Brain microvascular endothelial cell (primary cell): ENCODE results near the gene RNASEH2B.
A peak's percentile ranks its signal among the peaks of the same experiment; 100 is the strongest.

ENCODE experiments used
- DNase-seq: peaks from one replicate; pipeline ENCODE4 v3.0.0-alpha.2; 2020
- H3K27ac ChIP-seq: fragments of 250-450 bp; sonication (Bioruptor Pico); 2 replicates; pipeline ENCODE4 v1.5.1; 2020; ENCODE audit warnings: mild to moderate bottlenecking, moderate library complexity
- H3K27me3 ChIP-seq: fragments of 250-450 bp; sonication (Bioruptor Pico); replicated peaks from 2 replicates; pipeline ENCODE4 v1.5.1; 2020; ENCODE audit warnings: mild to moderate bottlenecking
- H3K36me3 ChIP-seq: fragments of 250-450 bp; sonication (Bioruptor Pico); replicated peaks from 2 replicates; pipeline ENCODE4 v1.5.1; 2020; ENCODE audit warnings: mild to moderate bottlenecking
- H3K4me3 ChIP-seq: 2 replicates; pipeline ENCODE4 v1.5.1; 2011; ENCODE audit warnings: low read depth, mild to moderate bottlenecking, control low read depth, low read length, moderate library complexity
- in situ Hi-C: cut with HindIII; loops from 2 replicates; pipeline ENCODE4 v1.10.0; 2017; ENCODE audit warnings: low sequenced_read_pairs, low pct_ligation_motif_present
- TF ChIP-seq, protein P1 (sequence below): IDR thresholded peaks from 2 replicates; pipeline ENCODE4 v1.5.1; 2011; ENCODE audit warnings: low read depth, mild to moderate bottlenecking, moderate library complexity, low read length, control low read depth, inconsistent platforms; ENCODE audit errors: missing control alignments

Gene RNASEH2B

DNA sequence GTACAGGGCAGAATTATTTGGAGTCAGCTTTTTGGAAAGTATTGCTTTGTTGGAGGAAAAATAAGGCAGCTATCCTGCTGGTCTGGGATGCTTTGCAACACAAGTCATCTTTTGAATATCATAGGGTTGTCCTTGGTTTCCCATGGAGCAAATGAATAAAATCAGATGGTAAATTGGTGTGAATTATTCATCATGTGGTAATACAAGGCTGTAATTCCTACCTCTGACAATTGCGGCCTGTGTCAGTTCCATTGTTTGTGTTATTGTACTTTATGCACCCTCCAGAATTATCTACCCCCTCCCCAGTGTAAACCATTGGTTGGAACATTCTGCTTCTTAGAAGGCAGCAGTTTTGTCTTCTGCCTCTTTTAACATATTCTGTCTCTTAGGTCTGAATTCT lies 46.2 kb downstream of the RNASEH2B start:
- no peaks in the 10 kb centered on the region for H3K36me3 ChIP-seq
- in situ Hi-C loops: no loop called here
- TF ChIP-seq, protein P1, sequence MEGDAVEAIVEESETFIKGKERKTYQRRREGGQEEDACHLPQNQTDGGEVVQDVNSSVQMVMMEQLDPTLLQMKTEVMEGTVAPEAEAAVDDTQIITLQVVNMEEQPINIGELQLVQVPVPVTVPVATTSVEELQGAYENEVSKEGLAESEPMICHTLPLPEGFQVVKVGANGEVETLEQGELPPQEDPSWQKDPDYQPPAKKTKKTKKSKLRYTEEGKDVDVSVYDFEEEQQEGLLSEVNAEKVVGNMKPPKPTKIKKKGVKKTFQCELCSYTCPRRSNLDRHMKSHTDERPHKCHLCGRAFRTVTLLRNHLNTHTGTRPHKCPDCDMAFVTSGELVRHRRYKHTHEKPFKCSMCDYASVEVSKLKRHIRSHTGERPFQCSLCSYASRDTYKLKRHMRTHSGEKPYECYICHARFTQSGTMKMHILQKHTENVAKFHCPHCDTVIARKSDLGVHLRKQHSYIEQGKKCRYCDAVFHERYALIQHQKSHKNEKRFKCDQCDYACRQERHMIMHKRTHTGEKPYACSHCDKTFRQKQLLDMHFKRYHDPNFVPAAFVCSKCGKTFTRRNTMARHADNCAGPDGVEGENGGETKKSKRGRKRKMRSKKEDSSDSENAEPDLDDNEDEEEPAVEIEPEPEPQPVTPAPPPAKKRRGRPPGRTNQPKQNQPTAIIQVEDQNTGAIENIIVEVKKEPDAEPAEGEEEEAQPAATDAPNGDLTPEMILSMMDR: no peak
- no peak overlapping the region for H3K4me3 ChIP-seq
- no peak overlapping the region for H3K27ac ChIP-seq
- DNase-seq: no peak
- no peaks in the 10 kb centered on the region for H3K27me3 ChIP-seq

DNA sequence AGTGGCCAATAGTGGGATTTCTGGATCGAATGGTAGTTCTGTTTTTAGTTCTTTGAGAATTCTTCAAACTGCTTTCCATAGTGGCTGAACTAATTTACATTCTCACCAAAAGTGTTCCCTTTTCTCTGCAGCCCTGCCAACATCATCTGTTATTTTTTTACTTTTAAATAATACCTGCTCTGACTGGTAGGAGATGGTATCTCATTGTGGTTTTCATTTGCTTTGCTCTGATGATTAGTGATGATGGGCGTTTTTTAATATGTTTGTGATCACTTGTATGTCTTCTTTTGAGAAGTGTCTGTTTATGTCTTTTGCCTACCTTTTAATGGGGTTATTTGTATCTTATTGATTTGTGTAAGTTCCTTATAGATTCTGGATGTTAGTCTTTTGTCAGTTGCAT lies 48.0 kb downstream of the RNASEH2B start:
- no peaks in the 10 kb centered on the region for H3K36me3 ChIP-seq
- no peaks in the 10 kb centered on the region for H3K27me3 ChIP-seq
- DNase-seq: no peak
- H3K27ac ChIP-seq: no peak overlapping the region
- in situ Hi-C loops: no loop called here
- TF ChIP-seq, protein P1: no peak
- H3K4me3 ChIP-seq: no peak overlapping the region

DNA sequence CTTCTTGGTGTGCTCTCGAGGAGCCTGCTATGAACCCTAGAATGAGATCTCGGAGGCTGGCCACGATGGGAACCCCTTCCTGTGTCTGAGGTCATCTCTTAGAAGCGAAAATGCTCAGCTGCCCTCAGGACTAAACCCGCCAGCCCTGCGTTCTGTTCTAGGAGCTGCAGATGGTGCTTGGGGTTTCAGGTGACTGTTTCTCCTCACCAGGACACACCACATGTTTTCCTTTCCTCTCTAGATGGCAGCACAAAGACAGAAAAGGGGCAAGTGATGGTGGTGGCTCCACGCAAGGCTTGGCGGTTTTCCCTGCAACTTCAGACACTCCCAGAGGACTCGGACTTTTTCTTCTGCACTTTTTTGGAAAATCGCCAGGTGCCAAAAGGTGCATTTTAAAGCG lies 60.1 kb downstream of the RNASEH2B start:
- in situ Hi-C loops: no loop called here
- TF ChIP-seq, protein P1: peak; percentile 15
- Histone ChIP-seq H3K36me3 (peaks cover 2% of the 10 kb centered on the region), H3K27ac (no peak overlapping the region), H3K4me3 (no peak overlapping the region), H3K27me3 (no peaks in the 10 kb centered on the region)
- DNase-seq: peak; percentile 7

DNA sequence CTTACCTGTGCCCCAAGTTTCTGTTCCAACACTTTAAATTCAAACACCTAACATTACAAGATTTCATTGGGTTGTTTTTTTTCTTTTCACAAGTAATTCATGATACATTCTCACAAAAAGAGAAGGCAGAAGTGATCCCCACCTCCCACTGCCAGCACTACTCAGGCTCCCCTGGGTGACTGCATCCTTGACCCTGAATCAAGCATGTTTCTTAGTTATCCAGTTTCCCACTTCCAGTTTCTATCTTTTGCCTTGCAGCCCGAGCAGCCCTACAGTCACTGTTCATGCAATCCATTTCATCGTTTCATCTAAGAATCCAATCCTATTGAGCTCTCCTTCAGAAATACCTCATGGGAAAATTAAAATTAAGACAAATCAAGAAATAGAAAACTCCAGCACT lies 61.4 kb downstream of the RNASEH2B start:
- in situ Hi-C loops: no loop called here
- H3K4me3 ChIP-seq: no peak overlapping the region
- no peaks in the 10 kb centered on the region for H3K27me3 ChIP-seq
- TF ChIP-seq, protein P1: no peak
- no peaks in the 10 kb centered on the region for H3K36me3 ChIP-seq
- H3K27ac ChIP-seq: no peak overlapping the region
- no peak for DNase-seq

DNA sequence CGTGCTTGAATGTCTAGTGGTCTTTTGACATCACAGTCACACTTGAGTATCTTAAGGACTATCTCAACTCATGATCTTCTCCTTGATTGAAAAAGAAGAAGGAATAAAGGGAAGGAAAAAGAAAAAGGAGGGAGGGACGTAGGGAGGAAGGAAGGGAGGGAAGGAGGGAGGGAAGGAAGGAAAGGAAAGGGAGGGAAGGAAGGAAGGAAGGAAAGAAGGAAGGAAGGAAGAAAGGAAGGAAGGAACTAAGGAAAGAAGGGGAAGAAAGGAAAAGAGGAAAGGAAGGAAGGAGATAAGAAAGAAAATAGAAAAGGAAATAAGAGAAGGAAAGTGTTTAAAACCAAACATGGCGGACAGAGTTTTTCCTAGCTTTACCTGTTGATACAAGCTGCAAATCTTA lies 64.7 kb downstream of the RNASEH2B start:
- no peak for DNase-seq

DNA sequence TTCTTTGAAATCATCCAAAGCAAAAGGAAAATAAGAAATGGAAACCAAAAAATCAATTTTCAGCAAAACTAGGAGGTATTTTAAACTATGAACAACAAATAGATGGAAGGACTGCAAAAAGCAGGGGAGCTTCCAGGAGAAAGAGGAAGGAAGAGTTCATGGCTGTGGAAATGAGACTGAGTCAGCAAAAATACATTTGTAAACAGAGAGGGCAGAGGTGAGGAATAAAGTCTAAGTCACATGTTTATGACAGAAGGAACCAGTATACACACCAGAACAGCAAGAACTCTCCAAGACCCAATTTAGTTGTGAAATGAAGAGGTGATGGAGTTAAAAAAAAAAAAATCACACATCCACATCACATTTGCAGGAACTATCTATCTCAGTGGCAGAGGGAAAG lies 69.6 kb downstream of the RNASEH2B start:
- no peak overlapping the region for H3K27ac ChIP-seq
- no peaks in the 10 kb centered on the region for H3K36me3 ChIP-seq
- in situ Hi-C loops: no loop called here
- DNase-seq: no peak
- TF ChIP-seq, protein P1: no peak
- no peak overlapping the region for H3K4me3 ChIP-seq
- no peaks in the 10 kb centered on the region for H3K27me3 ChIP-seq

More for the DNA sequence above, 64.7 kb downstream of the RNASEH2B start:
- no peak overlapping the region for H3K4me3 ChIP-seq
- TF ChIP-seq, protein P1: no peak
- H3K27ac ChIP-seq: no peak overlapping the region
- H3K36me3 ChIP-seq: no peaks in the 10 kb centered on the region
- H3K27me3 ChIP-seq: no peaks in the 10 kb centered on the region
- in situ Hi-C loops: no loop called here
